OCI-LY3 (cell line): Measurements from ENCODE around the gene INTS11.

Experiments used
- CTCF ChIP-seq: fragments of 200-600, 300-600 bp; sonication (generic); IDR thresholded peaks from 2 replicates; pipeline ENCODE4 v1.5.1; 2014; ENCODE audit warnings: antibody characterized with exemption, low read length, low read depth
- EZH2phosphoT487 ChIP-seq: fragments of 200-600 bp; shearing (Covaris generic); IDR thresholded peaks from 2 replicates; pipeline ENCODE4 v1.6.1; 2018; ENCODE audit warnings: antibody characterized with exemption, mixed run types, low read depth

- TF ChIP-seq CTCF (no peak), EZH2phosphoT487 (no peak)
Observed at GRCh38 chr1:1332031-1332755, 7.7 kb upstream of the INTS11 start.
